Body of pancreas (tissue), 4 donors: Measurements from ENCODE around the gene COX5A. TPM values are rescaled to one million over a fixed set of nuclear protein-coding genes. Genes with fewer than 3 reads are reported as not detected.

Experiments
- ATAC-seq: fragments of 150-250 bp; one replicate; pipeline ENCODE4 v1.9.1; 2016
- DNase-seq, 4 donors: peaks; one replicate each; pipeline ENCODE4 v3.0.0-alpha.2; 2019
- H3K27ac ChIP-seq, 4 donors: fragments of 200-600 bp; sonication (generic); 1 replicate in 3 of 4; 2 replicates in 1 of 4; pipeline versions ENCODE4 v1.5.1 to v1.6.1; 2016 to 2019; ENCODE audit warnings: mild to moderate bottlenecking in 1 of 4, mixed read lengths in 1 of 4, moderate library complexity in 1 of 4
- H3K27me3 ChIP-seq, 2 donors: fragments of 200-600 bp; sonication (generic); one replicate each; pipeline ENCODE4 v1.6.0; 2016; ENCODE audit warnings: mild to moderate bottlenecking in 1 of 2
- H3K36me3 ChIP-seq, 2 donors: fragments of 200-600 bp; sonication (generic); replicated peaks in 1 of 2; 2 replicates each; pipeline ENCODE4 v1.5.1; 2016; ENCODE audit warnings: low read depth in 2 of 2; ENCODE audit not compliant: insufficient read depth in 1 of 2
- H3K4me1 ChIP-seq: fragments of 200-600 bp; sonication (generic); one replicate; pipeline ENCODE4 v1.6.0; 2016
- H3K4me3 ChIP-seq, 2 donors: fragments of 200-600 bp; sonication (generic); 1 replicate in 1 of 2; 2 replicates in 1 of 2; pipeline ENCODE4 v1.5.1; 2016 to 2019
- H3K9me3 ChIP-seq, 3 donors: fragments of 200-600 bp; sonication (generic); 1 replicate in 2 of 3; 2 replicates in 1 of 3; pipeline ENCODE4 v1.5.1; 2016
- CTCF ChIP-seq, 7 experiments: fragments of 450-650 bp in 4 of 7; fragments of 200-600 bp in 3 of 7; sonication (generic) in 3 of 7; IDR thresholded peaks; one replicate each; pipeline ENCODE4 v1.5.1; 2016 to 2019; ENCODE audit warnings: antibody characterized with exemption in 7 of 7
- POLR2A ChIP-seq, 3 donors: fragments of 450-650 bp; IDR thresholded peaks; one replicate each; pipeline ENCODE4 v1.6.1; 2016; ENCODE audit warnings: antibody characterized with exemption in 3 of 3, mild to moderate bottlenecking in 2 of 3
- WGBS, 2 donors: methylation state at CpG; one replicate each; pipeline ENCODE4 v1.1.5; 2017; 5-methylcytosine and 5-hydroxymethylcytosine counted together
- intact Hi-C: fragments of 100-400 bp; cut with DNase I; formaldehyde crosslinking; loops from one replicate; pipeline ENCODE4 v1.15.1; 2023
- total RNA-seq, 2 donors: library from RNA; depleted of rRNA; stranded (reverse); fragments of >200 nt; gene quantifications; one replicate each; pipeline ENCODE4 v1.1.0, GENCODE V29; 2016

Gene COX5A
- total RNA-seq, 2 donors from 2014 or later = 50.1 to 61.5 TPM

- intact Hi-C loops = no loop called here
- Histone ChIP-seq H3K4me1 (peaks cover 7% of the 10 kb centered on the region), H3K27me3 (no peaks in the 10 kb centered on the region), H3K36me3 (no peaks in the 10 kb centered on the region), H3K4me3 (no peak overlapping the region), H3K9me3 (no peaks in the 10 kb centered on the region), H3K27ac (no peak overlapping the region)
- WGBS, 2 donors = 17 to 39% methylated on average over 3 of the region's 3 CpGs
- TF ChIP-seq POLR2A (IDR thresholded peaks at IDR 0.05) (no peak), CTCF (IDR thresholded peaks at IDR 0.05) (no peak)
- ATAC-seq (no peak), DNase-seq (peak in 2 of 4 donors; percentile 14 to 26)
Observed at GRCh38 chr15:74964794-74965193, 26.9 kb upstream of the COX5A start.

GRCh38 chr15:74963213-74963612 lies 25.3 kb upstream of the COX5A start:
- TF ChIP-seq POLR2A (IDR thresholded peaks at IDR 0.05) (no peak), CTCF (IDR thresholded peaks at IDR 0.05) (no peak)
- DNase-seq (no peak), ATAC-seq (no peak)
- no peak overlapping the region for H3K27ac ChIP-seq
- no peaks in the 10 kb centered on the region for H3K36me3 ChIP-seq
- peaks cover 20% of the 10 kb centered on the region for H3K4me1 ChIP-seq
- no peaks in the 10 kb centered on the region for H3K9me3 ChIP-seq
- WGBS, 2 donors = 82 to 84% methylated on average over 4 of the region's 4 CpGs
- intact Hi-C loops = no loop called here
- H3K4me3 ChIP-seq = no peak overlapping the region
- H3K27me3 ChIP-seq = no peaks in the 10 kb centered on the region

- Histone ChIP-seq H3K9me3 (no peaks in the 10 kb centered on the region), H3K4me1 (peaks cover 21% of the 10 kb centered on the region), H3K27ac (no peak overlapping the region), H3K27me3 (no peaks in the 10 kb centered on the region), H3K4me3 (no peak overlapping the region), H3K36me3 (no peaks in the 10 kb centered on the region)
- DNase-seq (no peak), ATAC-seq (no peak)
- 44 to 88% methylated on average over 2 of the region's 2 CpGs for WGBS, 2 donors
- intact Hi-C loops = no loop called here
- no peak for TF ChIP-seq POLR2A (IDR thresholded peaks at IDR 0.05)
- TF ChIP-seq CTCF (IDR thresholded peaks at IDR 0.05) = no peak
Observed at GRCh38 chr15:74962671-74963070, 24.8 kb upstream of the COX5A start.

GRCh38 chr15:74962219-74962618 lies 24.3 kb upstream of the COX5A start:
- WGBS, 2 donors = 80 to 87% methylated on average over 8 of the region's 8 CpGs
- ATAC-seq (no peak), DNase-seq (no peak)
- Histone ChIP-seq H3K27ac (no peak overlapping the region), H3K36me3 (no peaks in the 10 kb centered on the region), H3K9me3 (no peaks in the 10 kb centered on the region), H3K4me3 (no peak overlapping the region), H3K27me3 (no peaks in the 10 kb centered on the region), H3K4me1 (peaks cover 25% of the 10 kb centered on the region)
- TF ChIP-seq POLR2A (IDR thresholded peaks at IDR 0.05) = no peak
- TF ChIP-seq CTCF (IDR thresholded peaks at IDR 0.05) = no peak
- intact Hi-C loops = no loop called here

- TF ChIP-seq CTCF (IDR thresholded peaks at IDR 0.05) (no peak), POLR2A (IDR thresholded peaks at IDR 0.05) (no peak)
- Histone ChIP-seq H3K4me1 (peaks cover 27% of the 10 kb centered on the region), H3K27me3 (no peaks in the 10 kb centered on the region), H3K36me3 (no peaks in the 10 kb centered on the region), H3K27ac (no peak overlapping the region), H3K4me3 (no peak overlapping the region), H3K9me3 (no peaks in the 10 kb centered on the region)
- no peak for ATAC-seq
- WGBS, 2 donors = 78 to 85% methylated on average over 5 of the region's 5 CpGs
- no peak for DNase-seq
- intact Hi-C loops = no loop called here
Observed at GRCh38 chr15:74961616-74962015, 23.7 kb upstream of the COX5A start.
